Adrenal gland (tissue), 5 donors: Measurements from ENCODE around the gene SYDE2.

Source experiments
- CTCF ChIP-seq, 6 experiments: fragments of 450-650 bp in 4 of 6; fragments of 200-600 bp in 2 of 6; sonication (generic) in 1 of 6; IDR thresholded peaks; 1 replicate in 5 of 6; 2 replicates in 1 of 6; pipeline versions ENCODE4 v1.5.1 to v1.8.0; 2016 to 2021; ENCODE audit warnings: antibody characterized with exemption in 6 of 6, mild to moderate bottlenecking in 2 of 6, moderate library complexity in 1 of 6
- POLR2A ChIP-seq, 2 donors: fragments of 450-650 bp; IDR thresholded peaks; one replicate each; pipeline ENCODE4 v1.6.1; 2017; ENCODE audit warnings: antibody characterized with exemption in 2 of 2, mild to moderate bottlenecking in 2 of 2, moderate library complexity in 1 of 2
- donor health status: DM: no; HTN: no; CAD: no.

- TF ChIP-seq CTCF (IDR thresholded peaks at IDR 0.05) (no peak), POLR2A (IDR thresholded peaks at IDR 0.05) (no peak)
Measured at GRCh38 chr1:85144351-85144750, 56.5 kb downstream of the SYDE2 start.
